GM23338 (cell line): ENCODE results near the gene INTS6. TPM values are rescaled to one million over a fixed set of nuclear protein-coding genes. Genes with fewer than 3 reads are reported as not detected.

Experiments
- ATAC-seq: fragments of 200-7000 bp; cut with Tn5 transposase; 3 replicates; pipeline ENCODE4 v1.9.1; 2020
- DNase-seq: peaks from one replicate; pipeline ENCODE4 v3.0.0-alpha.2; 2015; ENCODE audit warnings: low spot score
- H2AFZ ChIP-seq: fragments of 200-600 bp; sonication (generic); 2 replicates; pipeline ENCODE4 v1.8.0; 2016; ENCODE audit warnings: antibody characterized with exemption, mild to moderate bottlenecking, moderate library complexity
- H3F3A ChIP-seq: fragments of 200-600 bp; sonication (generic); replicated peaks from 2 replicates; pipeline ENCODE4 v1.8.0; 2017; ENCODE audit warnings: antibody characterized with exemption, mixed run types, low read depth
- H3K27ac ChIP-seq: fragments of 200-600 bp; sonication (generic); 2 replicates; pipeline ENCODE4 v1.6.1; 2016; ENCODE audit warnings: low read depth
- H3K27me3 ChIP-seq: fragments of 200-600 bp; sonication (generic); 2 replicates; pipeline ENCODE4 v1.8.0; 2016; ENCODE audit warnings: mild to moderate bottlenecking, mixed run types, moderate library complexity; ENCODE audit not compliant: insufficient read depth
- H3K36me3 ChIP-seq: fragments of 200-600 bp; sonication (generic); 2 replicates; pipeline ENCODE4 v1.8.0; 2016; ENCODE audit warnings: mild to moderate bottlenecking; ENCODE audit not compliant: insufficient read depth
- H3K4me1 ChIP-seq: fragments of 200-600 bp; sonication (generic); 2 replicates; pipeline ENCODE4 v1.8.0; 2016; ENCODE audit warnings: mild to moderate bottlenecking, moderate library complexity; ENCODE audit not compliant: insufficient read depth
- H3K4me2 ChIP-seq: fragments of 200-600 bp; sonication (generic); 2 replicates; pipeline ENCODE4 v1.7.1; 2017; ENCODE audit warnings: mixed run types
- H3K4me3 ChIP-seq: fragments of 200-600 bp; sonication (generic); 2 replicates; pipeline ENCODE4 v1.6.1; 2016; ENCODE audit warnings: mixed run types
- H3K79me2 ChIP-seq: fragments of 200-600 bp; sonication (generic); replicated peaks from 2 replicates; pipeline ENCODE4 v1.8.0; 2017; ENCODE audit warnings: mild to moderate bottlenecking; ENCODE audit not compliant: insufficient read depth
- H3K9me2 ChIP-seq: fragments of 200-600 bp; sonication (generic); 2 replicates; pipeline ENCODE4 v1.8.0; 2017; ENCODE audit not compliant: insufficient read depth
- H4K20me1 ChIP-seq: fragments of 200-600 bp; sonication (generic); replicated peaks from 2 replicates; pipeline ENCODE4 v1.8.0; 2017; ENCODE audit warnings: mild to moderate bottlenecking; ENCODE audit not compliant: insufficient read depth
- H3K27ac Mint-ChIP-seq: 2 replicates; pipeline ENCODE4 v1.8.0; 2020; ENCODE audit warnings: inconsistent platforms, mild to moderate bottlenecking, moderate library complexity, mixed read lengths
- H3K27me3 Mint-ChIP-seq: 3 replicates; pipeline ENCODE4 v1.8.0; 2022; ENCODE audit warnings: low read depth, mild to moderate bottlenecking, moderate library complexity, mixed read lengths, inconsistent platforms; ENCODE audit not compliant: insufficient read depth, poor library complexity
- H3K36me3 Mint-ChIP-seq: 3 replicates; pipeline ENCODE4 v1.8.0; 2021; ENCODE audit warnings: low read depth, mild to moderate bottlenecking, inconsistent platforms, moderate library complexity, mixed read lengths
- H3K4me1 Mint-ChIP-seq: 3 replicates; pipeline ENCODE4 v1.8.0; 2020; ENCODE audit warnings: mild to moderate bottlenecking, inconsistent platforms, mixed read lengths
- H3K4me3 Mint-ChIP-seq: 3 replicates; pipeline ENCODE4 v1.8.0; 2021; ENCODE audit warnings: moderate library complexity, mild to moderate bottlenecking, inconsistent platforms, mixed read lengths
- H3K9me3 Mint-ChIP-seq: 3 replicates; pipeline ENCODE4 v1.8.0; 2020; ENCODE audit warnings: moderate library complexity, mild to moderate bottlenecking, inconsistent platforms, mixed read lengths
- CREB1 ChIP-seq: fragments of 250-450 bp; sonication (Bioruptor Pico); IDR thresholded peaks from 2 replicates; pipeline ENCODE4 v1.5.0; 2020; ENCODE audit warnings: low read depth, mild to moderate bottlenecking, moderate library complexity
- EZH2 ChIP-seq: fragments of 200-600 bp; sonication (generic); IDR thresholded peaks from one replicate; pipeline ENCODE4 v1.8.0; 2017; ENCODE audit warnings: antibody characterized with exemption, mild to moderate bottlenecking, low read depth; ENCODE audit not compliant: unreplicated experiment
- EZH2phosphoT487 ChIP-seq: fragments of 200-600 bp; sonication (generic); IDR thresholded peaks from one replicate; pipeline ENCODE4 v1.8.1; 2018; ENCODE audit warnings: antibody characterized with exemption; ENCODE audit not compliant: unreplicated experiment
- JUNB ChIP-seq: IDR thresholded peaks from one replicate; pipeline ENCODE4 v1.6.1; 2016; ENCODE audit warnings: antibody characterized with exemption; ENCODE audit not compliant: unreplicated experiment
- NANOG ChIP-seq: IDR thresholded peaks from 2 replicates; pipeline ENCODE4 v1.6.1; 2016; ENCODE audit warnings: antibody characterized with exemption, borderline replicate concordance
- POLR2AphosphoS5 ChIP-seq: IDR thresholded peaks from 2 replicates; pipeline ENCODE4 v1.6.1; 2016; ENCODE audit warnings: antibody characterized with exemption, low read depth
- STAT1 ChIP-seq: IDR thresholded peaks from one replicate; pipeline ENCODE4 v1.6.1; 2016; ENCODE audit warnings: antibody characterized with exemption; ENCODE audit not compliant: unreplicated experiment
- ZNF114 ChIP-seq: fragments of 250-450 bp; sonication (Bioruptor Pico); IDR thresholded peaks from 2 replicates; pipeline ENCODE4 v1.5.0; 2020; ENCODE audit warnings: mild to moderate bottlenecking, moderate library complexity
- ZNF331 ChIP-seq: fragments of 250-450 bp; sonication (Bioruptor Pico); IDR thresholded peaks from 2 replicates; pipeline ENCODE4 v1.5.0; 2020; ENCODE audit warnings: low read depth, mild to moderate bottlenecking, moderate library complexity
- polyA plus RNA-seq: library from polyadenylated mRNA; unstranded; fragments of >200 nt; fragmentation: Nextera tagmentation; extraction: Ambion mirVana; gene quantifications from 2 replicates; pipeline ENCODE4 v1.2.1, GENCODE V29; 2016
- total RNA-seq: library from RNA; depleted of rRNA; stranded (reverse); fragments of >200 nt; shearing (Covaris generic); gene quantifications from 2 replicates; pipeline ENCODE4 v1.2.3, GENCODE V29; 2014
- TF ChIP-seq, protein P1 (sequence below), 2 experiments: fragments of 200-600 bp in 1 of 2; sonication (generic) in 1 of 2; conservative IDR thresholded peaks; 2 replicates each; pipeline versions ENCODE4 v1.5.1 to v1.6.1; 2016 to 2017; ENCODE audit warnings: antibody characterized with exemption in 2 of 2, low read depth in 2 of 2, mild to moderate bottlenecking in 2 of 2, moderate library complexity in 1 of 2
- TF ChIP-seq, protein P2 (sequence below): fragments of 250-450 bp; sonication (Bioruptor Pico); IDR thresholded peaks from 2 replicates; pipeline ENCODE4 v1.5.0; 2020; ENCODE audit warnings: mild to moderate bottlenecking, moderate library complexity
- TF ChIP-seq, protein P3 (sequence below): IDR thresholded peaks from 2 replicates; pipeline ENCODE4 v1.6.1; 2016; ENCODE audit warnings: antibody characterized with exemption
- TF ChIP-seq, protein P4 (sequence below): IDR thresholded peaks from one replicate; pipeline ENCODE4 v1.6.1; 2018; ENCODE audit warnings: antibody characterized with exemption; ENCODE audit not compliant: unreplicated experiment

Gene INTS6
- total and polyA plus RNA-seq, 2 experiments from 2014 or later = 24.8 to 38.6 TPM

DNA sequence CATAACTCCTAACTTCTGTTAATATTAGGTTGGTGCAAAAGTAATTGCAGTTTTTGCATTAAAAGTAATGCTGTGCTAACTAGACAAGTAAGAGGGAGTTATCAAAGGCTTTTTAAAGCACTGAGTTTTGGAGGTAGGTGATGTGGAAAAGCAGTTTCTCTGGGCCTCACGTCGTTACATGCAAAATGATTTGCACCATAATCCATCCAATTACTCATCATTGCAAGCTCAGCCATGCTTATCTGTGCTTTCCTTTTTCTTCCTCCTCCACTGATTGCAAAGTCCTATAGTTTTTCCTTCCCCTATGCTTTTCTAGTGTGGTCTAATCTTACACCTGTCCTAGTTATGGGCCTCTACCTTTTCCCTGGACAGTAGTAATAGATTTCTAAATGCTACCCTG is 35.4 kb upstream of the INTS6 start:
- TF ChIP-seq, protein P1, sequence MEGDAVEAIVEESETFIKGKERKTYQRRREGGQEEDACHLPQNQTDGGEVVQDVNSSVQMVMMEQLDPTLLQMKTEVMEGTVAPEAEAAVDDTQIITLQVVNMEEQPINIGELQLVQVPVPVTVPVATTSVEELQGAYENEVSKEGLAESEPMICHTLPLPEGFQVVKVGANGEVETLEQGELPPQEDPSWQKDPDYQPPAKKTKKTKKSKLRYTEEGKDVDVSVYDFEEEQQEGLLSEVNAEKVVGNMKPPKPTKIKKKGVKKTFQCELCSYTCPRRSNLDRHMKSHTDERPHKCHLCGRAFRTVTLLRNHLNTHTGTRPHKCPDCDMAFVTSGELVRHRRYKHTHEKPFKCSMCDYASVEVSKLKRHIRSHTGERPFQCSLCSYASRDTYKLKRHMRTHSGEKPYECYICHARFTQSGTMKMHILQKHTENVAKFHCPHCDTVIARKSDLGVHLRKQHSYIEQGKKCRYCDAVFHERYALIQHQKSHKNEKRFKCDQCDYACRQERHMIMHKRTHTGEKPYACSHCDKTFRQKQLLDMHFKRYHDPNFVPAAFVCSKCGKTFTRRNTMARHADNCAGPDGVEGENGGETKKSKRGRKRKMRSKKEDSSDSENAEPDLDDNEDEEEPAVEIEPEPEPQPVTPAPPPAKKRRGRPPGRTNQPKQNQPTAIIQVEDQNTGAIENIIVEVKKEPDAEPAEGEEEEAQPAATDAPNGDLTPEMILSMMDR (conservative IDR thresholded peaks at IDR 0.05; ENCODE audit: low read depth in 2 of 2) = no peak
- TF ChIP-seq, protein P2, sequence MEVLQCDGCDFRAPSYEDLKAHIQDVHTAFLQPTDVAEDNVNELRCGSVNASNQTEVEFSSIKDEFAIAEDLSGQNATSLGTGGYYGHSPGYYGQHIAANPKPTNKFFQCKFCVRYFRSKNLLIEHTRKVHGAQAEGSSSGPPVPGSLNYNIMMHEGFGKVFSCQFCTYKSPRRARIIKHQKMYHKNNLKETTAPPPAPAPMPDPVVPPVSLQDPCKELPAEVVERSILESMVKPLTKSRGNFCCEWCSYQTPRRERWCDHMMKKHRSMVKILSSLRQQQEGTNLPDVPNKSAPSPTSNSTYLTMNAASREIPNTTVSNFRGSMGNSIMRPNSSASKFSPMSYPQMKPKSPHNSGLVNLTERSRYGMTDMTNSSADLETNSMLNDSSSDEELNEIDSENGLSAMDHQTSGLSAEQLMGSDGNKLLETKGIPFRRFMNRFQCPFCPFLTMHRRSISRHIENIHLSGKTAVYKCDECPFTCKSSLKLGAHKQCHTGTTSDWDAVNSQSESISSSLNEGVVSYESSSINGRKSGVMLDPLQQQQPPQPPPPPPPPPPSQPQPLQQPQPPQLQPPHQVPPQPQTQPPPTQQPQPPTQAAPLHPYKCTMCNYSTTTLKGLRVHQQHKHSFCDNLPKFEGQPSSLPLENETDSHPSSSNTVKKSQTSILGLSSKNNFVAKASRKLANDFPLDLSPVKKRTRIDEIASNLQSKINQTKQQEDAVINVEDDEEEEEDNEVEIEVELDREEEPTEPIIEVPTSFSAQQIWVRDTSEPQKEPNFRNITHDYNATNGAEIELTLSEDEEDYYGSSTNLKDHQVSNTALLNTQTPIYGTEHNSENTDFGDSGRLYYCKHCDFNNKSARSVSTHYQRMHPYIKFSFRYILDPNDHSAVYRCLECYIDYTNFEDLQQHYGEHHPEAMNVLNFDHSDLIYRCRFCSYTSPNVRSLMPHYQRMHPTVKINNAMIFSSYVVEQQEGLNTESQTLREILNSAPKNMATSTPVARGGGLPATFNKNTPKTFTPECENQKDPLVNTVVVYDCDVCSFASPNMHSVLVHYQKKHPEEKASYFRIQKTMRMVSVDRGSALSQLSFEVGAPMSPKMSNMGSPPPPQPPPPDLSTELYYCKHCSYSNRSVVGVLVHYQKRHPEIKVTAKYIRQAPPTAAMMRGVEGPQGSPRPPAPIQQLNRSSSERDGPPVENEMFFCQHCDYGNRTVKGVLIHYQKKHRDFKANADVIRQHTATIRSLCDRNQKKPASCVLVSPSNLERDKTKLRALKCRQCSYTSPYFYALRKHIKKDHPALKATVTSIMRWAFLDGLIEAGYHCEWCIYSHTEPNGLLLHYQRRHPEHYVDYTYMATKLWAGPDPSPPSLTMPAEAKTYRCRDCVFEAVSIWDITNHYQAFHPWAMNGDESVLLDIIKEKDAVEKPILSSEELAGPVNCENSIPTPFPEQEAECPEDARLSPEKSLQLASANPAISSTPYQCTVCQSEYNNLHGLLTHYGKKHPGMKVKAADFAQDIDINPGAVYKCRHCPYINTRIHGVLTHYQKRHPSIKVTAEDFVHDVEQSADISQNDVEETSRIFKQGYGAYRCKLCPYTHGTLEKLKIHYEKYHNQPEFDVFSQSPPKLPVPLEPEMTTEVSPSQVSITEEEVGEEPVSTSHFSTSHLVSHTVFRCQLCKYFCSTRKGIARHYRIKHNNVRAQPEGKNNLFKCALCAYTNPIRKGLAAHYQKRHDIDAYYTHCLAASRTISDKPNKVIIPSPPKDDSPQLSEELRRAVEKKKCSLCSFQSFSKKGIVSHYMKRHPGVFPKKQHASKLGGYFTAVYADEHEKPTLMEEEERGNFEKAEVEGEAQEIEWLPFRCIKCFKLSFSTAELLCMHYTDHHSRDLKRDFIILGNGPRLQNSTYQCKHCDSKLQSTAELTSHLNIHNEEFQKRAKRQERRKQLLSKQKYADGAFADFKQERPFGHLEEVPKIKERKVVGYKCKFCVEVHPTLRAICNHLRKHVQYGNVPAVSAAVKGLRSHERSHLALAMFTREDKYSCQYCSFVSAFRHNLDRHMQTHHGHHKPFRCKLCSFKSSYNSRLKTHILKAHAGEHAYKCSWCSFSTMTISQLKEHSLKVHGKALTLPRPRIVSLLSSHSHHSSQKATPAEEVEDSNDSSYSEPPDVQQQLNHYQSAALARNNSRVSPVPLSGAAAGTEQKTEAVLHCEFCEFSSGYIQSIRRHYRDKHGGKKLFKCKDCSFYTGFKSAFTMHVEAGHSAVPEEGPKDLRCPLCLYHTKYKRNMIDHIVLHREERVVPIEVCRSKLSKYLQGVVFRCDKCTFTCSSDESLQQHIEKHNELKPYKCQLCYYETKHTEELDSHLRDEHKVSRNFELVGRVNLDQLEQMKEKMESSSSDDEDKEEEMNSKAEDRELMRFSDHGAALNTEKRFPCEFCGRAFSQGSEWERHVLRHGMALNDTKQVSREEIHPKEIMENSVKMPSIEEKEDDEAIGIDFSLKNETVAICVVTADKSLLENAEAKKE (CRISPR knock-in tag) = no peak
- TF ChIP-seq NANOG (no peak), POLR2AphosphoS5 (no peak), STAT1 (no peak), ZNF331 (no peak), EZH2 (no peak), EZH2phosphoT487 (no peak), JUNB (no peak), CREB1 (no peak), ZNF114 (CRISPR knock-in tag) (no peak)
- TF ChIP-seq, protein P3, sequence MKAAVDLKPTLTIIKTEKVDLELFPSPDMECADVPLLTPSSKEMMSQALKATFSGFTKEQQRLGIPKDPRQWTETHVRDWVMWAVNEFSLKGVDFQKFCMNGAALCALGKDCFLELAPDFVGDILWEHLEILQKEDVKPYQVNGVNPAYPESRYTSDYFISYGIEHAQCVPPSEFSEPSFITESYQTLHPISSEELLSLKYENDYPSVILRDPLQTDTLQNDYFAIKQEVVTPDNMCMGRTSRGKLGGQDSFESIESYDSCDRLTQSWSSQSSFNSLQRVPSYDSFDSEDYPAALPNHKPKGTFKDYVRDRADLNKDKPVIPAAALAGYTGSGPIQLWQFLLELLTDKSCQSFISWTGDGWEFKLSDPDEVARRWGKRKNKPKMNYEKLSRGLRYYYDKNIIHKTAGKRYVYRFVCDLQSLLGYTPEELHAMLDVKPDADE = no peak
- TF ChIP-seq, protein P4, sequence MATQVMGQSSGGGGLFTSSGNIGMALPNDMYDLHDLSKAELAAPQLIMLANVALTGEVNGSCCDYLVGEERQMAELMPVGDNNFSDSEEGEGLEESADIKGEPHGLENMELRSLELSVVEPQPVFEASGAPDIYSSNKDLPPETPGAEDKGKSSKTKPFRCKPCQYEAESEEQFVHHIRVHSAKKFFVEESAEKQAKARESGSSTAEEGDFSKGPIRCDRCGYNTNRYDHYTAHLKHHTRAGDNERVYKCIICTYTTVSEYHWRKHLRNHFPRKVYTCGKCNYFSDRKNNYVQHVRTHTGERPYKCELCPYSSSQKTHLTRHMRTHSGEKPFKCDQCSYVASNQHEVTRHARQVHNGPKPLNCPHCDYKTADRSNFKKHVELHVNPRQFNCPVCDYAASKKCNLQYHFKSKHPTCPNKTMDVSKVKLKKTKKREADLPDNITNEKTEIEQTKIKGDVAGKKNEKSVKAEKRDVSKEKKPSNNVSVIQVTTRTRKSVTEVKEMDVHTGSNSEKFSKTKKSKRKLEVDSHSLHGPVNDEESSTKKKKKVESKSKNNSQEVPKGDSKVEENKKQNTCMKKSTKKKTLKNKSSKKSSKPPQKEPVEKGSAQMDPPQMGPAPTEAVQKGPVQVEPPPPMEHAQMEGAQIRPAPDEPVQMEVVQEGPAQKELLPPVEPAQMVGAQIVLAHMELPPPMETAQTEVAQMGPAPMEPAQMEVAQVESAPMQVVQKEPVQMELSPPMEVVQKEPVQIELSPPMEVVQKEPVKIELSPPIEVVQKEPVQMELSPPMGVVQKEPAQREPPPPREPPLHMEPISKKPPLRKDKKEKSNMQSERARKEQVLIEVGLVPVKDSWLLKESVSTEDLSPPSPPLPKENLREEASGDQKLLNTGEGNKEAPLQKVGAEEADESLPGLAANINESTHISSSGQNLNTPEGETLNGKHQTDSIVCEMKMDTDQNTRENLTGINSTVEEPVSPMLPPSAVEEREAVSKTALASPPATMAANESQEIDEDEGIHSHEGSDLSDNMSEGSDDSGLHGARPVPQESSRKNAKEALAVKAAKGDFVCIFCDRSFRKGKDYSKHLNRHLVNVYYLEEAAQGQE = no peak
- no peaks in the 10 kb centered on the region for H3F3A ChIP-seq
- Mint-ChIP-seq H3K4me3 (no peak overlapping the region), H3K36me3 (no peaks in the 10 kb centered on the region), H3K4me1 (no peaks in the 10 kb centered on the region; the same call in 2 of the 3 replicates), H3K27ac (no peak overlapping the region), H3K9me3 (peaks cover 5% of the 10 kb centered on the region; the same call in 2 of the 3 replicates), H3K27me3 (no peaks in the 10 kb centered on the region)
- no peaks in the 10 kb centered on the region for H3K36me3 ChIP-seq
- H3K79me2 ChIP-seq = no peaks in the 10 kb centered on the region
- H3K4me3 ChIP-seq = no peak overlapping the region
- ATAC-seq (no peak), DNase-seq (no peak)
- no peak overlapping the region for H3K27ac ChIP-seq
- no peak overlapping the region for H2AFZ ChIP-seq
- no peaks in the 10 kb centered on the region for H3K27me3 ChIP-seq
- no peaks in the 10 kb centered on the region for H4K20me1 ChIP-seq
- no peak overlapping the region for H3K4me2 ChIP-seq
- H3K9me2 ChIP-seq = 0 out of 2 replicates have a peak, but pooled peaks cover 3% of the 10 kb centered on the region
- H3K4me1 ChIP-seq = no peaks in the 10 kb centered on the region
